GM19240 (cell line): Measurements from ENCODE around the gene WWC1.

Experiments
- DNase-seq: peaks from one replicate; pipeline ENCODE4 v3.0.0; 2011; ENCODE audit warnings: low spot score; ENCODE audit not compliant: insufficient read length

The WWC1 gene

GRCh38 chr5:168362097-168362885 lies 70.8 kb downstream of the WWC1 start:
- no peak for DNase-seq

- DNase-seq: no peak
Observed at GRCh38 chr5:168364151-168364661, 72.8 kb downstream of the WWC1 start.

DNA sequence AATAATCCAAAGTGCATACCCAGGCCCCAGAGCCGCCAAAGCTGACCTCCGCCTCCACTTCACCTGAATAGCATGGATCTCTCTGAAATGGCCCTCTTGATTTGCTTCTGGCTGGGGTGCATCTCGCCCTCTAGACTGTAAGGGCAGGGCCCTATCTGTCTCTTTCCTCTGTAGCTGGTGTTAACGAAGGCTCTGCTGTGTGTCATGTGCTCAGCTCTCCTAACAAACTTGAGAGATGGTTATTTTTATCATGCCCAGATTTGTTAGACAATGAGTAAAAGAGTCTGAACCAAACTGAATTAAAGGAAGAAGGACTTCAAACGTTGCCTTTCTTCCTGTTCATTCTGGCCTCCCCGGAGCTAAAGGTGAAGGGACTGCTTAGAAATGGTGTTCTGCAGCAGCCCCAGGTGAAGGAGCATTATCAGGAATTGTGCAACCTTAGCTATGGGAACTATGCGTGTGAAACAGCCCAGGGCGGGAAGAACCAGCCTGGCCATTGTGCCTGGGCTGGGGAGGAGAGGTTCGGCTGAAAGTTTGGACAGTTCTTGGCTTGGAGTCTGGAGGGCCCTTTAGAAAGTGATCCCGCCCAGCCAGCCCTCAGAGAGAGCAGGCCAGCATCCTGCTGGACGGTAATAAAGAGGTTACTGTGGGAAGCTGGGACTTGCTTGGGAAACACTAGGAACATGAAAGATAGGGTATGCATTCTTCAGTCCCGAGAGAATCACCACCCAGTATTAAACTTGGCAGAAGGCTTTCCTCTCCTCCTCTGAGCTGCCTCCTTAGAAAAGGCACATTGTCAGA lies 73.5 kb downstream of the WWC1 start:
- DNase-seq: no peak

DNA sequence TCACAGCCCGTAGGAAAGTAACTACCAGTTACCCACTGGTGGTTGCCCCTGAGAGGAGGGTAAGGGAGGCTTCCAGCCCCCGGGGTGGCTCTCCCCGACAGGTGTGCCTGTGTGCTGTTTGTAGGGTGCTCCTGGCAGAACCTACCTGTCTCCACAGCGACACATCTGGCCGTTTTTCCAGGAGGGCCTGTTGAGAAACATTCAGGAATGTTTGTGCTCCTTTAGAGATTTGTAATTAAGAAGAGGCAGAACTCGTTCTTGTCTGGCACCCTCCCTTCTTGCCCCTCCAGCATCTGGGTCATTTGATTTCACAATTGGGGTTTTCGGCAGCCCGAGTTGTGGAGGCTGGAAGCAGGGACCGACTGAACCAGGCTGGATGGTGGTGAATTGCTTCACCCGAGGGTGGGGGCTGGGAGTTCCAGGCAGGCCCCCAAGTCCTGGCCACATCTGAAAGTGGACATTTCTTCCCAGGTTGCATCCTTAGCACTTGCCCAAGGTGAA lies 74.2 kb downstream of the WWC1 start:
- DNase-seq: no peak

DNA sequence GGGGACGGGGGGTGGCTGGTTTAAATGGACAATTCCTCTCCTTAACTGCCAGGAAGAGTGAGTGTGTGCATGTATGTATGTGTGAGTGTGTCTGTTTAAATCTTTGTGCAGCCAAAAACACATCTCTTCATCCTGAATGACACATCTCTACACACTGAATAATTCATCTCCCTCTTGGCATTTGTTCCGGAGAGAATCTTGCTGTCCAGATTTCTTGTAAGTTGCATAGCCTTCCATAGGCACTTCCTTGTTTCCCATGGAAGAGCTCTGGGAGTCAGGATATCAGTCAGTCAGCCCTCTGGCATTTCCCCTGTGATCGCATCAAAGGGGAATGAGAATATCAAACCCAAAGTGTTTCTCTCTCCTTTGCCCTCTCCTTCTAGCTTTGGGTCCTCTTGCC lies 74.7 kb downstream of the WWC1 start:
- DNase-seq: no peak

DNA sequence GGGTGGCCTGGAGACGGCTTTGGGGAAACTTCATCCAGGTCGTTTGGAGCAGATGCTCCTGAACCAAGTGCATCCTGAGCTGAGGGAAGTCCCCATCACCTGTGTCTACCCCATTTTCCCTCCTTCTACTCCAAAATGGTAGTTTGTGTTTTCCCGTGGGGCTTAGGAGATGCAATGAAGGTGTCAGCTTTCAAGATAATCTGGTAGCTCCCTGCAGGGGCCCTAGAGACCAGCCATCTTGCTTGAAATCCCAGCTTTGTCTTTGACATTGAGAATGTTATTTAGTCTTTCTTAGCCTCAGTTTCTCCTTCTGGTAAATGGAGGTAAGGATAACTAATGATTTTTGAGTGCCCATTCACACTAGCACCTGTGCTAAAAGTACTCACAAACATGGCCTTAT lies 77.4 kb downstream of the WWC1 start:
- no peak for DNase-seq

DNA sequence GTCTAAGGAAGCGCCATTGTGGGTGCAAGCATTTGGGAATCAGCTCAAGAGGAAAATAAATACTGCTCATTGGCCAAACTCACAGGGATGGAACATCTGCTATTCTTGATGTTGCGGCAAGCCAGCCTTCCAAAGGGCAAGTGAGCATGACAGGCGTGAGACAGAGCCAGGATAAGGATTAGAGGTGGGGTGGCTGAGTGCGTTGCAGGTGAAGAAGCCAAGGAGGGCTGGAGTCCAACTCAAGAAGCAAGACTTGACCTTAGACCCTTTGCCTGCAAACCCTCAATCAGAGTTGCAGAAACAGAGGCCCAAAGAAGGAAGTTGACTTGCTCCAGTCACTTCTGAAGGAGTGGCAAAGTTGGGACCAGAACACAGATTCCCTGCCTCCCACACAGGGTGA lies 79.4 kb downstream of the WWC1 start:
- no peak for DNase-seq

- DNase-seq: no peak
Observed at GRCh38 chr5:168372356-168372946, 81.0 kb downstream of the WWC1 start.

- DNase-seq: no peak
Observed at GRCh38 chr5:168374532-168374931, 83.1 kb downstream of the WWC1 start.

GRCh38 chr5:168375214-168375613 lies 83.8 kb downstream of the WWC1 start:
- DNase-seq: no peak

GRCh38 chr5:168377525-168377924 lies 86.1 kb downstream of the WWC1 start:
- no peak for DNase-seq

DNA sequence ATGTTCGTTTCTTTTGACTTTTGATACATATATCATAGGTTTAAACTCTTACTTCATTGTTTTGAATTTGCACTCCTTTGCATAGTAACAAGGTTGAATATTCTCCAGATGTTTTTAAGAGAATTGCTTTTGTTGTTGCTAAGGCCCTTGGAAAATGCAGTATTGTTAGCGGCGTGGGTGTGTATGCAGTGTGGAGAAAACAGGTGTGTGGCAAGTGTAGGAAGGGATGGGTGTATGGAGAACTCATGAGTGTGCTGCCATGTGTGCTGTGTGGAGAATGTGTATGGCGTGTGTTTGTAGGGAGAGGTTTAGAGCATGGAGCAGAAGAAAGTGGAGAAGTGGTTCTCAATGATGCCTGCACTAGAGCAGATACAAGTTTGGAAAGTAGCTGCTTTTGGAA lies 87.3 kb downstream of the WWC1 start:
- DNase-seq: no peak

GRCh38 chr5:168382421-168382820 lies 91.0 kb downstream of the WWC1 start:
- no peak for DNase-seq

DNA sequence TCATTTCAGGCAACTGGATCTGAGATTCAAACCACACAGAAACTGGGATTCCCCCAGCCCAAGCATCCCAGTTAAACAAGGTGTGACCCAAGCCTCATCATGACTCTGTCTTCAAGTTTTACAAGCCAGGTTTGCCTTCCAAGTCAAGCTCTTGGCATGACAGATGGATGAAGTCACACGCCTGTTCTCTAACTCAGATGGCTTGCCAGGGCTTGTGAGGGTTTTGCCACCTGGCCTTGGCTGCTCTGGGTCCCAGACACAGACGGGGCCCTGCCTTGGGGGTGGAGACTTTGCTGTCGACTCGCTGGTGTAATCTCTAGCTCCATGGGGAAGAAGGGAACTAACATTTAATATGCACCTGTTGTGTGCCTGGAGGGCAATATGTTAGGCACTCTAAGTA lies 99.0 kb downstream of the WWC1 start:
- no peak for DNase-seq

DNA sequence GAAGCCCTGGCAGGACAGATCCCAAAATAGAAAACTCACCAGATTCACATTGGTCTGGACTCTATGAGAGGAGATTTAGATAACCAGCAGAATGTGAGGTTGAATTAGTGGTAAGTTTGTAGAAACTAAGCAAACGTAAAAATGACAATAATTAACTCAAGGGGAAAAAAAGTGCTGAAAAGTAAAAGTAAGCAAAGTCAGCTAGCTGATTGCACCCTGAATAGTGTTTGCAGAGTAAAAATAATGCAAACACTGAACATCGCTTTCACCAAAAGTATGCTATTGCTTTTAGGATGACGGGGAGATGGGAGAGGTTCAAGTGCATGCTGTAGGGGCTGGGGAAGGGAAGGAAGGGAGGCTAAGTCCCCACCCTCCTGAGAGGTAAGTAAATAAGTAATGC lies 102.3 kb downstream of the WWC1 start:
- DNase-seq: no peak

- DNase-seq: no peak
Observed at GRCh38 chr5:168400429-168401220, 109.2 kb downstream of the WWC1 start.

- no peak for DNase-seq
Observed at GRCh38 chr5:168401226-168401625, 109.8 kb downstream of the WWC1 start.

DNA sequence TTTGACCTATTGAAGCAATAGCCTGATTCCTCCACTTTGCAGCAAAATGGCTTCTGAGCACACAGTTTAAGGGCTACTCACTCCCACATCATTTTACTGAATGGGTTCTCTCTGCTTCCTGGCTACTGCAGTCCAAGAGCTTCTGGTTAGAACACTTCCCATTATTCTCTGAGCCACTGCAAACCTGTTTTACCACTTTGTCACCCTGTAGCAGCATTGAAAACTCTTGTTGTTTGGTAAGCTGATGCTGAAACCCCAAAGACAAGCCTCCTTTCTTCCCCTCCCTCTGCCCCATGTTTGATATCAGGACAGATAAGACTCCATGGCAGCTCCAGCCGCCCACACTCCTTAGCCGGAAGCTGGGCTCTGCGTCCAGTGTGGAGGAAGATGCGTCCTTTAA lies 110.4 kb downstream of the WWC1 start:
- DNase-seq: no peak

GRCh38 chr5:168404365-168404764 lies 112.9 kb downstream of the WWC1 start:
- DNase-seq: no peak

- no peak for DNase-seq
Observed at GRCh38 chr5:168407211-168407610, 115.8 kb downstream of the WWC1 start.
